DMS79 treated with DMSO at 0.1 percent for 48 hours (cell line): ENCODE results near the gene ACER3.

Experiments
- DNase-seq: peaks from one replicate; lab custom pipeline; 2025; lab: John Stamatoyannopoulos, UW

ACER3 gene

DNA sequence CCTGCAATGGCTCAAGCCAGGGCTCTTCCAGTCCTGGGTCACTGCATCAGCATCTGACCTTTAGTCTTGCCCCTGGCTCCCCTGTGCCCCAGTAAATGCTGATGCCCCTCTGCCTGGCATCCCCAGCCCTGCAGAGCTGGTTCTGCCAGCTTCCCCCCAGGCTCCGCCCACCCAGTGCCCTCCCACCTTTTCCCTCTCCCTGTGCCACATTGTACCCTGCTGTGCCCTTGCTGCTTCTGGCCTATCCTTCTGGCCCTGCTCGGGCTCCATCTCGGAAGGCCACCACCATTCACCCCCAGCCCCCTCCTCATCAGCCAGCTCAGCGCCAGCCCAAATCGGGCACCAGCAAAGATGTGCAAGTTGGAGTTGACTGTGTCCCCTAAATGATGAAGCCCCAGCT is 213.5 kb downstream of the ACER3 start:
- DNase-seq, result no peak

DNA sequence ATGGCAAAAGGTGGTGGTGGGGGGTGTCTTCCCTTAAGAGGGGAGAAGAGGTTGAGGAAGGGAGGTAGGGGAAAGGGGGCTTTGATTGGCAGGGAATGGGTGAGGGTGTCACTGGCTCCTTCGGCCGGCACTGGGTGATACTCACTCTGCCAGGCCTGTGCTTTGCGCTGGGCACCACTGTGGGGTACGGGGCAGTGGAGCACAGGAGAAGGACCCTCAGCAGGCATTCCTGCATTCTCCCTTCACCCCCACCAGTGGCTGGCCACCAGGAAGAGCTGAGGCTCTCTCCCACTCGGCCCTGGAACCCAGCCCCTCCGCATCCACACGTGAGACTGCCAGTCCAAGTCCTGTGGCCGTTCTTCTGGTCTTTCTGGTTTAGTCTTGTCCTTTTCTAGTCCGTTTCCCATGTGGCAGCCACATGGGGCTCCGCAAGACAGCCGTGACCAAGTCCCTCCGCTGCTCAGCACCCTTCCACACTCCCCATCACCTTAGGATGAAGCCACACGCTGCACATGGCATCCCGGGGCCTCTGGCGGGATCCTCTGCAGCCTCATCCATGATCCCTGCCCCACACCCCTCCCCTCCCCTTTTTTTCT is 214.0 kb downstream of the ACER3 start:
- no peak for DNase-seq

DNA sequence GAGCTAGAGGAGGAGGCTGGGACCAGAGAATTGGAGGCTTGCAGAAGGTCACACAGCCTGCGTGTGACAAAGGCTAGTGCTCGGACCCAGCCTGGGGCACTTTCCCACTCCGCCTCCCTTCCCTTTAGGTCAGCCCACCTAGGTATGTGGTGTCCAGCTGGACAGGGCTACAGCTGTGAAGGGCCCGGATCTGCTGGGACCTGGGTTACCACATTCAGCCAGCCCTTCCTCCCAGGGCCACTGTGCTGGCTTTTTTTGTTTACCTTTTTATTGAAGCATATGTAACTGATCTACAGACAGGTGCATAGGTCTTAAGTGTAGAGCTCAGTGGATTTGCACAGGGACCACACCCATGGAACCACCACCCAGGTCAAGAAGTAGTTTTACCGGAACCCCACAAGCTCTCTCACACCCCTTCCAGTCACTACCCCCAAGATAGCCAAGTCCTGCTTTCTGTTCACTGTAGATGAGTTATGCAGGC is 214.7 kb downstream of the ACER3 start:
- DNase-seq, result no peak
